Activated T-helper 2 cell treated with anti-CD3 and anti-CD28 coated beads, Interferon-gamma antibody, Interleukin-2, Interleukin-4, amounts not matched to agents 10 μg/mL and 5 μg/mL and 100 μg/mL, durations not matched to agents 14 hours and 24 hours and 36 hours (primary cell): ENCODE results near the gene MXD4. TPM values are rescaled to one million over a fixed set of nuclear protein-coding genes. Genes with fewer than 3 reads are reported as not detected.

ENCODE experiments used
- DNase-seq: peaks from one replicate; pipeline ENCODE4 v3.0.0; 2021; ENCODE audit warnings: low spot score
- H3K27ac Mint-ChIP-seq: one replicate; pipeline ENCODE4 v1.8.0; 2021; ENCODE audit warnings: mixed read lengths
- H3K27me3 Mint-ChIP-seq: one replicate; pipeline ENCODE4 v1.8.0; 2021; ENCODE audit warnings: low read depth, mixed read lengths
- H3K36me3 Mint-ChIP-seq: one replicate; pipeline ENCODE4 v1.8.0; 2021; ENCODE audit warnings: low read depth, mixed read lengths
- H3K4me1 Mint-ChIP-seq: one replicate; pipeline ENCODE4 v1.8.0; 2021; ENCODE audit warnings: low read depth, mixed read lengths
- H3K4me3 Mint-ChIP-seq: one replicate; pipeline ENCODE4 v1.8.0; 2021; ENCODE audit warnings: low read depth, mild to moderate bottlenecking, moderate library complexity, mixed read lengths
- H3K9me3 Mint-ChIP-seq: one replicate; pipeline ENCODE4 v1.8.0; 2021; ENCODE audit warnings: mixed read lengths
- intact Hi-C: fragments of 100-400 bp; cut with micrococcal nuclease; formaldehyde crosslinking; loops from one replicate; pipeline ENCODE4 v1.15.1; 2023
- total RNA-seq: library from RNA; stranded (reverse); gene quantifications from 2 replicates; pipeline ENCODE4 v1.2.3, GENCODE V29; 2022

Gene MXD4
- total RNA-seq, 1 donor from 2014 or later = 7.9 TPM

DNA sequence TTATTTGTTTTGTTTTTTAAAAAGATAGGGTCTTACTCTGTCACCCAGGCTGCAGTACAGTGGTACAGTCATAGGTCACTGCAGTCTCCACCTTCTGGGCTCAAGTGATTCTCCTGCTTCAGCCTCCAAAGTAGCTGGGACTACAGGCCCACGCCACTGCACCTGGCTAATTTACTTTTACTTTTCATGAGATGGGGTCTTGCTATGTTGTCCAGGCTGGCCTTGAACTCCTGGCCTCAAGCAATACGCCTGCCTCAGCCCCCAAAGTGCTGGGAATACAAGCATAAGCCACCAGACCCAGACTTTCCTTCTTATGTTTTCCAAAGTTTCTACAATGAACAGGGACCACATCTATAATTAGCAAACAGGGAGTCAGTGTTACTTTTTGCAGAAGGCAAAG is 37.9 kb upstream of the MXD4 start:
- H3K4me3 Mint-ChIP-seq = no peak overlapping the region
- intact Hi-C loops = no loop called here
- no peaks in the 10 kb centered on the region for H3K9me3 Mint-ChIP-seq
- H3K27me3 Mint-ChIP-seq = no peaks in the 10 kb centered on the region
- H3K36me3 Mint-ChIP-seq = no peaks in the 10 kb centered on the region
- H3K27ac Mint-ChIP-seq = no peak overlapping the region
- H3K4me1 Mint-ChIP-seq = peaks cover 4% of the 10 kb centered on the region
- no peak for DNase-seq

DNA sequence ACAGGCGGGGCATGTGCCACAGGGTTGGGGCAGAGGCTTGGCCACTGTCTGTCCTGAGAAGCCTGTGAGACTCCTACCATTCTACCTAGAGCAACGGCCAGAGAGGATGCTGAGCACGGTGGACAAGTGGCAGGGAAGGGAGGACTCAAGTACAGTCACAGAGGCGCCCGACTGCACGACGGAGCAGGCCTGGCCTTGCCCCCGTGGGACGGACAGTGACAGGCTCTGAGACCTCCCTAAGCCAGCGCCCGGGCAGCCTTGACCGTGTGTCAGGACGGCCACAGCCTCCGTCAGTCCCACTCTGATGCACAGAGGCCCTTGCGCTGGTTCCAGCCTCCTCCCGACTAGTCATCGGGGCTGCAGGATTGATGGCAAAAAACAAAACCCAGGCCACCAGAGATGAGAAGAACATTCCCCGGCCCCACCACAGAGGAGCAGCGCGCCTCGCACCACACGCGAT is 36.7 kb upstream of the MXD4 start:
- Mint-ChIP-seq H3K36me3 (no peaks in the 10 kb centered on the region), H3K4me3 (no peak overlapping the region), H3K27ac (no peak overlapping the region), H3K4me1 (peaks cover 4% of the 10 kb centered on the region), H3K27me3 (peaks cover 2% of the 10 kb centered on the region), H3K9me3 (no peaks in the 10 kb centered on the region)
- no peak for DNase-seq
- intact Hi-C loops = no loop called here

DNA sequence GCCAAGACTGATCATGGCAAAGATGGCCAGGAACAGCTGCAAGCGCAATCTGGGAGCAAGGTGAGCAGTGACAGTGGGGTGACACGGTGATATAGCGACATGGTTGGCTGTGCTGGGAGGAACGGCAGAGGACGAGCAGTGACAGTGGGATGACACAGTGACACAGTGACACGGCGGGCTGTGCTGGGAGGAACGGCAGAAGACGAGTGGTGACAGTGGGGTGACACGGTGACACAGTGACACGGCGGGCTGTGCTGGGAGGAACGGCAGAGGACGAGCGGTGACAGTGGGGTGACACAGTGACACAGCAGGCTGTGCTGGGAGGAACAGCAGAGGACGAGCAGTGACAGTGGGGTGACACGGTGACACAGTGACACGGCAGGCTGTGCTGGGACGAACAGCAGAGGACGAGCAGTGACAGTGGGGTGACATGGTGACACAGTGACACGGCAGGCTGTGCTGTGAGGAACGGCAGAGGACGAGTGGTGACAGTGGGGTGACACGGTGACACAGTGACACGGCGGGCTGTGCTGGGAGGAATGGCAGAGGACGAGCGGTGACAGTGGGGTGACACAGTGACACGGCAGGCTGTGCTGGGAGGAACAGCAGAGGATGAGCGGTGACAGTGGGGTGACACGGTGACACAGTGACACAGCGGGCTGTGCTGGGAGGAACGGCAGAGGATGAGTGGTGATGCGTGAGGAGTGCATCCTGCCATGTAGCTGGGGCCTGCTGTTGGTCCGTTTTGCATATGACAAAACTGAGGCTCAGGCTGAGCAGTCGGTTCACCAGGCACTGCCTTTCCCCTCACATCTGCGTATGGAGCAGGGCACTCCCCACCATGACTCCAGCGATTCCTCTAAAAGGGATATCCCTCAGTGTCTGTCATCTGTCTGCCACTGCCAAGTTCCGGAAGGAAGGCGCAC is 36.0 kb upstream of the MXD4 start:
- H3K9me3 Mint-ChIP-seq = no peaks in the 10 kb centered on the region
- DNase-seq = no peak
- peaks cover 2% of the 10 kb centered on the region for H3K27me3 Mint-ChIP-seq
- intact Hi-C loops = no loop called here
- H3K4me1 Mint-ChIP-seq = peaks cover 4% of the 10 kb centered on the region
- no peaks in the 10 kb centered on the region for H3K36me3 Mint-ChIP-seq
- H3K4me3 Mint-ChIP-seq = no peak overlapping the region
- peak overlapping the region; percentile 35 for H3K27ac Mint-ChIP-seq

DNA sequence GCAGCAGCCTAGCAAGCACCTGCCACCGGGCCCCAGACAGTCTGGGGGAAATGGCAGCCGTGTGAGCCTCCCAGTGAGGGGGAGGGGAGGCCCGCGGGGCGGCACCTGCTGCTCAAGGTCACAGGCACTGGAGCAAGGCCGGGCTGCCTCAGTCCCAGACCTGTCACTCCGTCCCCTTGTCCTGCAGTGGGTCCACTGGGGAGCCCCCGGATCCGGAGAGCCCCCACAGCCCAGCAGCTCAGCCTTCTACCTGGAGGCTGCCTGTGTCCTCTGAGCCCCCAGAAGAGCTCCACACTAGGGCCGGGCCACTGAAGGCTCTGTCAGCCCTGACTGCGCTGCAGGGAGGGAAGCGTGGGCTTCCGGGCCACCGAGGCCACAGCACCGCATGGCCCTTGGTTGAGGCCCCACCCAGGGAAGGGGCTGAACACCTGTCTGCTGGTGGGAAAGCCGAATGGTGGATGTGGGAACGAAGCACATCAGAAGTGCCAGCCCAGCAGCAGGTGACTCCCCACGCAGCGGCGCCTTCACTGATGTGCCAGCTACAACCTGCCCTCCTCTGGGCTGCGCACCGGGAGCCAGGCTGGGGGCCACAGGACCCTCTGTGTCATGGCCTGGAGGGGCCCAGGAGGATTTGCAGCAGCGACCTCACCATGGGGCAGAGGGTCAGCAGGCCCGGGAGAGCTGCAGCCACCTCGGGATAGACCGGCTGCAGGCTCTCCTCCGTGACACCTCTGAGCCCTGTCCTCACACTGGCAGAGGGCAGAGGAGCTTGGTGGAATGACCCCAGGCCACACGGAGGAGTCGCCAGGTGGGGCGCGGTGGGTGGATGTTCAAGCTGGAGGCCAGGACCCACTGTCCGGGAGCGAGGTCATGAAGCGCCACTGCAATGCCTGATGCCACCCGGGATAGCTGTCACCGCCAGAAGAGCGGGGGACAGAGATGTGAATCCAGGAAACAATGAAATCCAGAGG is 35.0 kb upstream of the MXD4 start:
- no peak overlapping the region for H3K27ac Mint-ChIP-seq
- intact Hi-C loops = no loop called here
- DNase-seq = no peak
- no peaks in the 10 kb centered on the region for H3K36me3 Mint-ChIP-seq
- no peak overlapping the region for H3K4me3 Mint-ChIP-seq
- H3K9me3 Mint-ChIP-seq = no peaks in the 10 kb centered on the region
- H3K4me1 Mint-ChIP-seq = peaks cover 4% of the 10 kb centered on the region
- peaks cover 5% of the 10 kb centered on the region for H3K27me3 Mint-ChIP-seq

DNA sequence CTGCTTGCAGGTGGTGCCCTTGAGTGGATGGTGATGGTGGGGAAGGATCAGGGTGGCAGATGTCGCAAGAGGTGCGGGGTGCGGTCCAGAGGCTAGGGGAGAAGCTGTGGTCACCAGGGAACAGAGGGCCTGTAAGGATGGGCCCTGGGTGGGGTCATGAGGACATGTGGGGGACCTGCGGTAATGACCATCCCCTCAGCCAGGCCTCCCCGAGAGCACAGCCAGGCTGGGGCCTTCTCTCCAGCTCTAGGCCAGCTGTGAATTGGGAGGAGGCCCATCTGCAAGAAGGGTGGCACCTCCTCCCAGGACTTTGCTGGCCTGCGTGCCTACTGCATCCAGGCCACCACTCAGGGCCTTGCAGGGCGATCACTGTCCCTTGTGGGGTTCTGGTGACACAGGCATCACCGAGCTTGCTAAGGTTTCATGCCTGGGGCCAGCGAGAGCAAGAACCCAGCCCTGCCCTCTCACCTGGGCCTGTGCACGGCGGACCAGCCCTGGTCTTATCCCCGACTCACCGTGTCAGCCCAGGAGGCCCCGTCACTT is 34.1 kb upstream of the MXD4 start:
- peaks cover 6% of the 10 kb centered on the region for H3K4me1 Mint-ChIP-seq
- H3K9me3 Mint-ChIP-seq = no peaks in the 10 kb centered on the region
- no peak overlapping the region for H3K27ac Mint-ChIP-seq
- no peak overlapping the region for H3K4me3 Mint-ChIP-seq
- DNase-seq = no peak
- no peaks in the 10 kb centered on the region for H3K36me3 Mint-ChIP-seq
- peaks cover 5% of the 10 kb centered on the region for H3K27me3 Mint-ChIP-seq
- intact Hi-C loops = no loop called here

DNA sequence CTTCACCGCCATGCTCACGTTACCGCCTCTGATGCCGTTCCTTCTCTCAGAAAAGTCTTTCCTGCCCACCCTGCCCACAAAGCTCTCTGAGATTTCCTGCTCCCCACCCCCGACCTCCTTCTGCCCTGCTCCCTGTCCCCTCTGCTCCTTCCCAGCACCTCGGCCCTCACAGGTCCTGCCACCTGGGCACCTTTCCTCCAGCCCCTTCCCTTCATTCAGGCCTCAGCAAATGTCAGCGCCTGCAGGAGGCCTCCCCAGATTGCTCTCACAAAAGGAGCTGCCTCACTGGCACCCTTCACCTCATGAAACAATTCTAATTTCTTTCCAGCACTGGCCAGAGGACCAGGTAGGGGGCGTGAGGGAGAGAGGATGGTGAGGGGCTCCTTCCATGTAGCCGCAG is 33.6 kb upstream of the MXD4 start:
- DNase-seq = no peak
- Mint-ChIP-seq H3K9me3 (no peaks in the 10 kb centered on the region), H3K4me1 (peaks cover 9% of the 10 kb centered on the region), H3K27ac (no peak overlapping the region), H3K36me3 (no peaks in the 10 kb centered on the region), H3K27me3 (peaks cover 5% of the 10 kb centered on the region), H3K4me3 (no peak overlapping the region)
- intact Hi-C loops = no loop called here

DNA sequence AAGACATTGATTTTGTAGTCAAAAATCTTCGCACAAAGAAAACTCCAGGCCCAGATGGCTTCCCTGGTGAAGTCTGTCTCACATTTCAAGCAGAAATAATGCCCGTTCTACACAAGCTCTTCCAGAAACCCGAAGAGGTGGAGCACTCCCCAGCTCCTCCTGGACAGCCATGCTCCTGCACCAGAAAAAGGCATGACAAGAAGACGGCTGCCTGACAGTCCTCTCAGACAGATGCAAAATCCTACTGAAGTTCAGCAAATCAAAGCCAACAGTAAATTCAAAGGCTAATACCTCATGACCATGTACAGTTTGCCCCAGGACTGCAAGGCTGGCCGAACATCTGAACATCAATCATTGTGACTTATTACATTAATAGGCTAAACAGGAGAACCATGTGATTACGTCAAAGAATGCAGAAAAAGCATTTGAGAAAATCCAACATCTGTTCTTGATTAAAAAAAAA is 30.8 kb upstream of the MXD4 start:
- Mint-ChIP-seq H3K36me3 (no peaks in the 10 kb centered on the region), H3K9me3 (no peaks in the 10 kb centered on the region), H3K27me3 (peaks cover 5% of the 10 kb centered on the region), H3K27ac (no peak overlapping the region), H3K4me1 (peaks cover 11% of the 10 kb centered on the region), H3K4me3 (no peak overlapping the region)
- DNase-seq = no peak
- intact Hi-C loops = no loop called here

DNA sequence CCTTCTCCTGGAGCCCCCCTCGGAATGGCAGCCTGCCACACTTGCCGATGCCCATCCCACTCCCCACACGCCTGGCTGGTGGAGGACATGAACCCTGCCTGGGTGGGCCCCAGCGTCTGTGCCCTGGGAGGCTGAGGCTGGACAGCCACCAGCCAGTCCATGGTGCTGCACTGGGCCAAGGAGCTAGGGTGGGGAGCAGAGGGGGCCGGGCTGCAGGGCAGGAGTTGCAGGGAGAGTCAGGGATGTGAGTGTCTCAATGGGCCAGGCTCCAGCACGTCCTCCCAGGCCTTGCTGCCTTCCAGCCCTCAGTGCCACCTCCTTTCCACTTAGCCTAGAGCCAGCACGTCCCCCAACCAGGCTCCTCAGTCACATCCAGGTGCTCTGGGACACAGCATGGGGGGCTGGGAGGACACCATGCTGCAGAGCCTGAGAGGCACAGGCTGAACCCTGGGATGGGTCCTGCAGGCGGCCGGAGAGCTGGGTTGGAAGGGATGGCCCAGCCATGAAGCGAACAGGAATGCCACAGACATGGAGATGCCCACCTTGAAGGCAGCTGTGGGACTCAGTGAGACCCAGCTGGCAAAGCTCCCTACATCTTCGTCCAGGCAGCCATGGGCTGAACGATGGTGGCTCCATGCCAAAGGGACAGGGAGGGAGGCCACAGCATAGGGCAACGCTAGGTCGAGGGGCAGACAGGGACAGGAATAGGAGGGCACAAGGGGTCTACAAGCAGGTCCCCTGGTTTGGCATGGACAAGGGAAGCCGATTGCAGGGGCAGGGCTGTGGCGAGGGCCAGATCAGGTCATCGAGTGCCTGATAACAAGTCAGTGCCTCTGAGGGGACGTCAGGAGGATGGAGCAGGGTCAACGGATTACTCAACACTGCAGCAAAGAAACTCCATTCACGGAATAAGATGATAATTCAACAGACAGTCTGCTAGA is 30.1 kb upstream of the MXD4 start:
- Mint-ChIP-seq H3K9me3 (no peaks in the 10 kb centered on the region), H3K36me3 (no peaks in the 10 kb centered on the region), H3K27me3 (peaks cover 5% of the 10 kb centered on the region), H3K4me3 (no peak overlapping the region), H3K4me1 (peaks cover 11% of the 10 kb centered on the region), H3K27ac (no peak overlapping the region)
- no peak for DNase-seq
- intact Hi-C loops = no loop called here

DNA sequence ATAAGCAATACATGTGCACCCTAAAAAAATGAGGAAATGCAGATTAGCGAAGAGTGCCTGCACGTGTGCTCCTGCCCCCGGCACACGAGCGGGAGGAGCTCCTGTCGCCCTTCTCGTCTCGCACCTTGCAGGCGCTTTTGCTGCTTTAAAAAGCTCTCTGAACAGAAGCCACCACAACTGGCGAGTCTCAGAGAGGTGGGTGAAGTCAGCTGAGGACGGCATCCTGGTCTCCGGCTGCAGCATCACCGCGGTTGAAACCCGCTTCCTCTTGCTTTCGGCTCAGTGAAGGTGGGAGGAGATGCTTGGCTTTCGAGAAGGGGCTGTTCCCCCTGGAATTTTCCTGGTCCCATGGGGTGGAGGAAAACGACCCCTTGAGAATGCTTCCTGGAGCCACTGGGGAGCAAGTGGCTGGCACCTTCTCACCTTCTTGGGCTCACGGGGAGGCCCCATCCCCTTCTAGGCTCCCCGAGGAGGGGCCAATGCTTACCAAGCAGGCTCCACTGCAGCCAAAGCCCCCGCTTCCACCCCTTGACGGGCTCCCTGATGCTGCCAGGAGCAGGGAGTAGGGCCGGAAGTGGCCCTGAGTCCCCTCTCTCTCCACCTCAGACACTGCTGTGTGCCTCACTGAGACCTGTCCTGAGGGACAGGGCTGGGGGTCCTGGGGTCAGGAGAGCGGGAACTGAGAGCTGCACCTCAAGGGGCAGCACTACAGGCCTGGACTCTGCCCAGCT is 29.2 kb upstream of the MXD4 start:
- Mint-ChIP-seq H3K9me3 (no peaks in the 10 kb centered on the region), H3K27me3 (peaks cover 5% of the 10 kb centered on the region), H3K4me1 (peaks cover 11% of the 10 kb centered on the region), H3K36me3 (no peaks in the 10 kb centered on the region), H3K4me3 (peak overlapping the region; percentile 35), H3K27ac (peak overlapping the region; percentile 46)
- intact Hi-C loops = no loop called here
- peak; percentile 52 for DNase-seq

DNA sequence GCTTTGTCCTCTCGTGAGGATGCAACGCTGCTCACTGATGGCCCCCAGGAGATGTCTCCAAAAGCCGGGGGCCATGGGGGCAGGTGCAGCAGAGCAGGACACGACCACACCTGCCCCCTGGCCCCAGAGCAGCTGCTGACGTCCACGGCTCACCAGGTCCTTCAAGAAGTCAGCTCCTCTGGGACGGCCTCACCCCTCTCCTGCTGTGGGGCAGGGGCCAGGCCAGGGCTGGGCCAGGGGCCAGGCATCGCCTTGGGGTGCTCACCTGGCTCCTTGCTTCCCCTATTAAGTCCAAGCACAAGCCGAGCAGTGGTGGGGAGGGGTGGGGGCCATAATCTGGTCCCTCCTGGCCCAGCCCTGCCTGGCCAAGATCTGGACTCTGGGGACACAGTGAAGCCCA is 28.6 kb upstream of the MXD4 start:
- Mint-ChIP-seq H3K27me3 (peaks cover 5% of the 10 kb centered on the region), H3K36me3 (no peaks in the 10 kb centered on the region), H3K9me3 (no peaks in the 10 kb centered on the region), H3K4me3 (no peak overlapping the region), H3K27ac (no peak overlapping the region), H3K4me1 (peaks cover 10% of the 10 kb centered on the region)
- intact Hi-C loops = no loop called here
- DNase-seq = no peak

DNA sequence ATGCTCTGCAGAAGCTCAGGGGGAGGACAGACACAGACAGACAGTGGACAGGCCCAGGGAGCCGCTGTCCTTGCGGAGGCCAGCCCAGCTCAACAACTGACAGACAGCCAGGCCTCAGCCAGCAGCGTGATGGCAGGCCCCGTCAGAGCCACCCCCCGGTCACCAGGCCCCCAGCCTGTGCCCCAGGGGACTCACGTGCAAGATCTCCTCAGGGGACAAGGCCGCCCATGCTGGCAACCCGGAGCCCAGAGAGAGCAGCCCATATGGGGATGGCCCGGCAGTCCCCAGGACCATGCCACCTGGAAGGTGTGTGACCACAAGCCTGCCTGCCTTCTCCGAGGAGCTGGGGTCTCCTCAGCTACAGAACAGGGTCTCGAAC is 28.0 kb upstream of the MXD4 start:
- Mint-ChIP-seq H3K27me3 (peaks cover 5% of the 10 kb centered on the region), H3K4me3 (no peak overlapping the region), H3K36me3 (no peaks in the 10 kb centered on the region), H3K9me3 (no peaks in the 10 kb centered on the region), H3K27ac (no peak overlapping the region), H3K4me1 (peaks cover 10% of the 10 kb centered on the region)
- intact Hi-C loops = no loop called here
- no peak for DNase-seq
